NB4 (cell line): ENCODE results near the gene TMPRSS13.

Experiments used
- POLR2A ChIP-seq: IDR thresholded peaks from 2 replicates; pipeline ENCODE4 v1.6.1; 2011; ENCODE audit warnings: mild to moderate bottlenecking; ENCODE audit not compliant: insufficient read length; ENCODE audit errors: extremely low read depth
- TF ChIP-seq, protein P1 (sequence below): IDR thresholded peaks from 2 replicates; pipeline ENCODE4 v1.6.1; 2011; ENCODE audit warnings: low read depth, low read length
- TF ChIP-seq, protein P2 (sequence below): IDR thresholded peaks from one replicate; pipeline ENCODE4 v1.5.1; 2012; ENCODE audit warnings: low read depth, low read length

DNA sequence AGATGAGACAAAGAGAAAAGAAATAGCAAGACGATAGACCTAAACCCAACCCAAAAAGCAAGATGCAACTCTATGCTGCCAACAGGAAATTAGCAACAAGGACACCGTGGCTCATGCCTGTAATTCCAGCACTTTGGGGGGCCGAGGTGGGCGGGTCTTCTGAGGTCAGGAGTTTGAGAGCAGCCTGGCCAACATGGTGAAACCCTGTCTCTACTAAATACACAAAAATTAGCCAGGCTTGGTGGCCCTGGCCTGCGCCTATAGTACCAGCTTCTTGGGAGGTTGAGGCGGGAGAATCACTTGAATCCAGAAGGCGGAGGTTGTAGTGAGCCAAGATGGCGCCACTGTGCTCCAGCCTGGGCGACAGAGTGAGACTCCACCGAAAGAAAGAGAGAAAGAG, 32.7 kb upstream of the TMPRSS13 start:
- TF ChIP-seq, protein P1, sequence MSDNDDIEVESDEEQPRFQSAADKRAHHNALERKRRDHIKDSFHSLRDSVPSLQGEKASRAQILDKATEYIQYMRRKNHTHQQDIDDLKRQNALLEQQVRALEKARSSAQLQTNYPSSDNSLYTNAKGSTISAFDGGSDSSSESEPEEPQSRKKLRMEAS, result no peak
- TF ChIP-seq, protein P2, sequence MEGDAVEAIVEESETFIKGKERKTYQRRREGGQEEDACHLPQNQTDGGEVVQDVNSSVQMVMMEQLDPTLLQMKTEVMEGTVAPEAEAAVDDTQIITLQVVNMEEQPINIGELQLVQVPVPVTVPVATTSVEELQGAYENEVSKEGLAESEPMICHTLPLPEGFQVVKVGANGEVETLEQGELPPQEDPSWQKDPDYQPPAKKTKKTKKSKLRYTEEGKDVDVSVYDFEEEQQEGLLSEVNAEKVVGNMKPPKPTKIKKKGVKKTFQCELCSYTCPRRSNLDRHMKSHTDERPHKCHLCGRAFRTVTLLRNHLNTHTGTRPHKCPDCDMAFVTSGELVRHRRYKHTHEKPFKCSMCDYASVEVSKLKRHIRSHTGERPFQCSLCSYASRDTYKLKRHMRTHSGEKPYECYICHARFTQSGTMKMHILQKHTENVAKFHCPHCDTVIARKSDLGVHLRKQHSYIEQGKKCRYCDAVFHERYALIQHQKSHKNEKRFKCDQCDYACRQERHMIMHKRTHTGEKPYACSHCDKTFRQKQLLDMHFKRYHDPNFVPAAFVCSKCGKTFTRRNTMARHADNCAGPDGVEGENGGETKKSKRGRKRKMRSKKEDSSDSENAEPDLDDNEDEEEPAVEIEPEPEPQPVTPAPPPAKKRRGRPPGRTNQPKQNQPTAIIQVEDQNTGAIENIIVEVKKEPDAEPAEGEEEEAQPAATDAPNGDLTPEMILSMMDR, result no peak
- TF ChIP-seq POLR2A, result no peak
